Skeletal muscle satellite cell (primary cell): ENCODE results near the gene CD9.

ENCODE experiments used
- H3K27me3 ChIP-seq: 2 replicates; pipeline ENCODE4 v1.7.0; 2013; ENCODE audit warnings: low read length; ENCODE audit not compliant: control insufficient read depth, insufficient read depth
- H3K36me3 ChIP-seq: 2 replicates; pipeline ENCODE4 v1.7.0; 2013; ENCODE audit warnings: mild to moderate bottlenecking, control low read depth, low read length; ENCODE audit not compliant: insufficient read depth
- H3K4me1 ChIP-seq: 2 replicates; pipeline ENCODE4 v1.7.0; 2013; ENCODE audit warnings: low read length; ENCODE audit not compliant: control insufficient read depth, insufficient read depth
- H3K4me2 ChIP-seq: 2 replicates; pipeline ENCODE4 v1.7.0; 2013; ENCODE audit warnings: mild to moderate bottlenecking, low read length
- H3K4me3 ChIP-seq: 2 replicates; pipeline ENCODE4 v1.7.0; 2013; ENCODE audit warnings: low read length
- H3K9ac ChIP-seq: 2 replicates; pipeline ENCODE4 v1.7.0; 2013; ENCODE audit warnings: mild to moderate bottlenecking, low read depth, low read length, moderate library complexity
- H3K9me3 ChIP-seq: replicated peaks from 2 replicates; pipeline ENCODE4 v1.7.0; 2013; ENCODE audit warnings: mild to moderate bottlenecking, control low read depth, low read length

The CD9 gene

DNA sequence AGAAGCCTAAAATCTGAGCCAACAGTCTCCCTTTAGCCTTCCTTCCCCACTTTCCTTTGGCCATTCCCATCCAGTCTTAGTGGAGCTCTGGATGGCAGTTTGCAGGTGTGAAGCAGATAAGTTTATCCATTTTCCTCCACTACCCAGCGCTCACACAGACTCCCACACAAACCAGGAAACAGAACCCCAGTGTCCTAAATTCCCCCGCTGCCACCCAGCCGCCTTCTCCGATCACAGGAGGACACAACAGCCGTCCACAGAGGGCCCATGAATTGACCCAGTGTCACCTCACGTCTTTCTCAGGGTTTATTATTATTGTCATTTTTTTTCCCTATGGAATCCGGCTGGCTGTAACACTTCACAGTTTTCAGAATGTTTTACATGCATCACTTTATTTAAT lies 16.4 kb downstream of the CD9 start:
- Histone ChIP-seq H3K9me3 (no peaks in the 10 kb centered on the region), H3K4me2 (peak overlapping the region; percentile 61), H3K4me3 (peak overlapping the region; percentile 6), H3K4me1 (peaks cover 58% of the 10 kb centered on the region), H3K27me3 (no peaks in the 10 kb centered on the region), H3K36me3 (no peaks in the 10 kb centered on the region), H3K9ac (peak overlapping the region; percentile 79)

DNA sequence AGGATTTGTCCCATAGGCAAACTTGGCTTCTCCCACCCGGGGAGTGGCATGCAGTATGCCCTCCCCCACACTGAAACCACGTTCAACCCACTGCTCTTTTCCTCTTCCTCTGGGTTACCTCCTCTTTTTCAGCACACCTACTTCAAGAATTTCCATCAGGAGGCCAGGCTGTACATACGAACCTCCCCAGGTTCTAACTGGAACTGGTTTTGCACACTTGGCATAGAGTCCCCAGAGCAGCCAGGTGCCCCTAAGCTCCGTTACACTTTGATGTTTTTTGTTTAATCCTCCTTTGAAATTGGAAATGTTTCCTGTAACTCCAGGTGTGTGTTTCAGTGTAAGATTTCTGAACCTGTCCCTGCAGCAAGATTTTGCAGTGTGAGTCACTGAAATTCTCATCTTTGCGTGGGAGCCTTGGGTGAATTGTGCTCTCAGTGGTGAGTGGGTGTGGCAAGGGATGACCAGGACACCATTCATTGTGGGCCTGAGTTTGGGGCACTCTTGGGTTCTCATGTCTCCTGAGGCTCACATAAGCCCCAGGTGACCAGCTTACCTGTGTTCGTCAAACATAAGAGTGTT lies 18.2 kb downstream of the CD9 start:
- Histone ChIP-seq H3K36me3 (no peaks in the 10 kb centered on the region), H3K4me1 (peaks cover 58% of the 10 kb centered on the region), H3K4me2 (no peak overlapping the region), H3K9ac (no peak overlapping the region), H3K4me3 (no peak overlapping the region), H3K9me3 (no peaks in the 10 kb centered on the region), H3K27me3 (no peaks in the 10 kb centered on the region)

DNA sequence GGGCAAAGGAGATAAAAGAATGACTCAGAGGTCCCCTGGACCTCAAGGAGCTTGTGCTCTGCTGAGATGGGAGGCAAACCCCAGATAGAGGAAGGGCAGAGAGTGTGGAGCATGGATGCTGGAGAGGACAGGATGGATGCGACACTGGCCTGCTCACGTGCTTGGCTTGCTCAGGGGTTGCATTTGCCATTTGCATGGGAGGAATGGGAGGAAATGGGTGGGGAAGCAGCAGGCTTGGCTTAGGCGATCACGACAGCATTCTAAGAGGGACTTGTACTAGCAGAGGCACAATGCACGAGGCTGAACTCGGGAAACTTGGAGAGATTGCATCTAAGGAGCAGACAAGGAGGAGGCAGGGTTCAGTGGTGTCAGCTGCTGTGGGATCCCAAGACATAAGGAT lies 19.8 kb downstream of the CD9 start:
- no peaks in the 10 kb centered on the region for H3K9me3 ChIP-seq
- H3K4me2 ChIP-seq, result no peak overlapping the region
- H3K9ac ChIP-seq, result no peak overlapping the region
- peaks cover 55% of the 10 kb centered on the region for H3K4me1 ChIP-seq
- no peaks in the 10 kb centered on the region for H3K27me3 ChIP-seq
- no peaks in the 10 kb centered on the region for H3K36me3 ChIP-seq
- no peak overlapping the region for H3K4me3 ChIP-seq

DNA sequence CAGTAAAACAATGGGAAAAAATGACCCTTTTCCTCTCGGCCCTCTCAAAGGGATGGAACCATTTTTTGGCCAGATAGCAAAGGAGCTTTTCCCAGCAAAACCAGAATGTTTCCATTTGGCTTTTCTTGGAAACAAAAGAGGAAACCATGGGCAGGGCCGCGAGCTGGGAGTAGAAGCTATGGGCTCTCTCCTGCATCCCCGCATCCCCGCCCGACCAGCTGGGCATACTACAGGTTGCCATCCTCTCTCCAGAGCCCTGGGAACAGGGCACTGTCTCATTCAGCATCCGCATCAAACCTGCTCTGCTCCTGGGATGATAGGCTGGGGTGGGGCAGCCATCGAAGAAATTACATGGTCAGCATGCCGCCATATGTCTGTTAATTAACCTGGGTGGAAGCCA lies 20.9 kb downstream of the CD9 start:
- Histone ChIP-seq H3K4me1 (peaks cover 56% of the 10 kb centered on the region), H3K27me3 (no peaks in the 10 kb centered on the region), H3K36me3 (no peaks in the 10 kb centered on the region), H3K9me3 (no peaks in the 10 kb centered on the region), H3K4me3 (no peak overlapping the region), H3K9ac (no peak overlapping the region), H3K4me2 (no peak overlapping the region)

DNA sequence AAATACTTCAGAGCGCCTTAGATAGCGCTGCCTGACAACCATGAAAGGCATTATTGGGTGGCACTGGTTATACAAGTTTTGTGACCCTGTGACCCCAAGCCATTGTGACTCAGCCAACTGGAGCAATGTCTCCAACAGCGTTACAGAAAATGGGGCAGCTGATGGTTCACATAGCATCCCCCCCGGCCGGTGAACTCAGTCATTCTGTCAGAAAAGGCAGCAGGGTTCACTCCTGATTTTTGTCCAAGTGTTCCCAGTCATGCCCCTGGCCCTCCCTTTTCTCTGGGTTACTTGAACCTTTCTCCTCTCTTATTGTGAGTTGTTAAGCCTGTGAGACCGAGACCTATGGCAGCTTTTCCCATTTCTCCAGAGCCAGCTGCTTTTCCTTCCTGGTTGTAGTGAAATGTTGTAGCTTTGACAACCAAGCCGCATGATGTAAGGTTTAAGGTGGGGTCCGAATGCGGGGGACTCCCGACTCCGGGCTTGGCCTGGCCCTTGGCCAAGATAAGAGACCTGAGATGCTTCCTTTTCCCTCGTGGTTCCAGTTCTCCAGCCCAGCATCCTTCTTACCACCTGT lies 22.0 kb downstream of the CD9 start:
- Histone ChIP-seq H3K36me3 (no peaks in the 10 kb centered on the region), H3K9me3 (no peaks in the 10 kb centered on the region), H3K9ac (no peak overlapping the region), H3K4me1 (peaks cover 54% of the 10 kb centered on the region), H3K4me2 (peak overlapping the region; percentile 22), H3K27me3 (no peaks in the 10 kb centered on the region), H3K4me3 (no peak overlapping the region)

DNA sequence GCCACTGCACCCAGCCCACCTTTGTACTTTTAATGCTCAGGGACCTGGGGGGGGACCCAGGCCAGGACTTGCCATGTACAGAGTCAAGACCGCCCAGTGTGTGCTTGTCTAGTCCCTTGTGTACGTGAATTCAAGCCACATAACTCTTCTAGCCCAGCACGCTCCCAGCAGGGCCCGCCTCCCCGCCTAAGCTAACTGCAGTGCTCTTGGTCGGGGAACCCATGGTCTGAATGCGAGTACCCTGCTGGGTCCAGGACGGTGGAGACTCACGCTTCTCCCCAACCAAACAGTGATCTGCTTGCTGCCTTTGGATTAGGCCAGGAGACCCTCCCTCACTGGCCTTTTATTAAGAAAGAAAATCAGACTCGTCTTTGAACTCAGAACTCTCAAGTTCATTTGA lies 23.3 kb downstream of the CD9 start:
- Histone ChIP-seq H3K36me3 (peaks cover 7% of the 10 kb centered on the region), H3K27me3 (no peaks in the 10 kb centered on the region), H3K9me3 (no peaks in the 10 kb centered on the region), H3K4me2 (no peak overlapping the region), H3K4me1 (peaks cover 50% of the 10 kb centered on the region), H3K9ac (no peak overlapping the region), H3K4me3 (no peak overlapping the region)

DNA sequence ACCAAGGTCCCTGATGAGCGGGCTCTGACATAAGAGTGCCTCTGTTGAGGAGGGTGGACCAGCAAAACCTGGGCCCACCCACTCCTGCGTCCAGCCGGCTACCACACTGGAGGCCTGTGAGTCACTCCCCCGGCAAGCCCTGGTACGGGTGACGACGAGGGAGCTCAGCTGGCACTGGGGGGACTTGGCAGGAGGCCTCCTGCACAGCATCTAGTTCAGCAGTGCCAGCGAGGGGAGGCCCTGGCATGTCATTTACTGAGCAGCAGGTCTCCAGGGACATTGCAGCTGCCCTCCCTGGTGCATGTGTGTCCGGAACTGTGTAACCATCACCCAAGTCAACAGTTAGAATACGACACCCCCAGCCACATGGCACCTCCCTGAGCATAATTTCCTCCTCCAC lies 24.4 kb downstream of the CD9 start:
- H3K4me1 ChIP-seq, result peaks cover 57% of the 10 kb centered on the region
- H3K27me3 ChIP-seq, result no peaks in the 10 kb centered on the region
- peak overlapping the region; percentile 48 for H3K9ac ChIP-seq
- H3K36me3 ChIP-seq, result peaks cover 7% of the 10 kb centered on the region
- no peaks in the 10 kb centered on the region for H3K9me3 ChIP-seq
- H3K4me3 ChIP-seq, result no peak overlapping the region
- H3K4me2 ChIP-seq, result peak overlapping the region; percentile 21

DNA sequence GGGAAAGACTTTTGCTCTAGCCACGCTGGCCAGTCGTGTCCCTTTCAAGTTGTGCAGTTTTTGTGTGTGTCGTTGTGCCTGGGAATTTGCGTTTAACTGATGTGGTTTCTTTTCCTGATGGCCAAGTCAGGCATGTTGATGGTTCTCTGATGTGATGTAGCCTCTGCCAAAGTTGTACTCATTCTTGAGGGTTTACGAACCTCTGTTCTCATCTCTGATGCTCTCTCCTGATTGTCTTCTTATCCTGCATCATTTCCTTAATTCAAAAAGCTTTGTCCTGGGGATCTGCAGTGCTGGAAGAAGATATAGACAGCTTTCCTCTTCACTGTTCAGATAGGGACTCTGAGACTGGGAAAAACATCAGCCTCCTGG lies 25.4 kb downstream of the CD9 start:
- H3K4me3 ChIP-seq, result no peak overlapping the region
- H3K4me1 ChIP-seq, result peaks cover 66% of the 10 kb centered on the region
- no peaks in the 10 kb centered on the region for H3K9me3 ChIP-seq
- H3K9ac ChIP-seq, result peak overlapping the region; percentile 60
- H3K27me3 ChIP-seq, result no peaks in the 10 kb centered on the region
- H3K36me3 ChIP-seq, result peaks cover 7% of the 10 kb centered on the region
- H3K4me2 ChIP-seq, result no peak overlapping the region

DNA sequence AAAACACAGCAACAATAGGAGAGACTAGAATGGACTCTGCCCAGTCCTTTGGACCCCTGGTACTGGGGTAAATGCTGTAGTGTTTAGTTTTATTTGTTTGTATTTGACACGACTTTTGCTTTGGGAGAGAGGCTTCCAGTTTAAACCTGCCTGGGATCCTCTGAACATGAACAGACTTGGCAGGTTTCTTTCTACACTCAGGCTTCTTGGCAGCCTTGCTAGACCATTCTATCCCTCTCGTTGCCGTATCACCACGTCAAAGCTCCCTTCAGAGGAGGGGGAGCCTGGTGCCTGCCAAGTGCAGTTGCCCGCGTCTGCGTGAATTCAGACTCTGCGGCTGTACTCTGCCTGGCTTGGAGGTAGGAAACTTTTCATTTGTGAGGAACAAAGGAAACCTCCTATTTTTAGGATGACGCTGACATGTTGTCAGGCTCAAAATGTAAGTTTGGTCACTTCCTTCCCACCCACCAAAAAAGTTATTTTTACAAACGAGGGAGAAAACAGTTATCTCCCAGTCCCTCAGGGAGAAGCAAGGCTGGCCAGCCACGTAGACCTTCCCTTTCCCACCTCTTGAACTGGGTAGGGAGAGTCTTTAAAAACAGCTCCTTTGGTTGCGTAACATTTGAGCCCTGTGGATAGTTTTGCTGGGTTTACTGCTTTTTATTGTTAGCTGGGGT lies 25.9 kb downstream of the CD9 start:
- Histone ChIP-seq H3K9me3 (no peaks in the 10 kb centered on the region), H3K27me3 (no peaks in the 10 kb centered on the region), H3K4me2 (peak overlapping the region; percentile 49), H3K4me1 (peaks cover 68% of the 10 kb centered on the region), H3K9ac (peak overlapping the region; percentile 60), H3K4me3 (peak overlapping the region; percentile 15), H3K36me3 (peaks cover 7% of the 10 kb centered on the region)

DNA sequence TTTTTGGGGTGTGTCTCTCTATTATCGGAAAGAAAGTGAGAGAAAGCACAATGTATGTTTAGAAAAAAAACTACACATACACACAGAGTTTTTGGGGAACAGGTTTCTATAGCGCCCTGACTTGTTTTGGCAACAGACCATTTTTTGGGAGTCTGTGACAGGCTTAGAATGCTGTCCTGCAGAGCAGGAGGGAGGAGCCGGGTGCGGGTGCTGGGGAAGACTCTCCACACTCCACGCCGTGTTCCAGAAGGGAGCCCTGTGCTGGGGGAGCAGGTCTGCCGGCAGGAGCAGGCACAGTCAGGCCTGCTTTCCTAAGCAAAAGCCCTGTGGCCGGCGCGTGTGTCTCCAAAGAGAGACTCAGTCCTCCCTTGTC lies 26.5 kb downstream of the CD9 start:
- Histone ChIP-seq H3K36me3 (peaks cover 7% of the 10 kb centered on the region), H3K4me2 (peak overlapping the region; percentile 49), H3K27me3 (no peaks in the 10 kb centered on the region), H3K4me1 (peaks cover 73% of the 10 kb centered on the region), H3K4me3 (peak overlapping the region; percentile 15), H3K9me3 (no peaks in the 10 kb centered on the region), H3K9ac (peak overlapping the region; percentile 60)

DNA sequence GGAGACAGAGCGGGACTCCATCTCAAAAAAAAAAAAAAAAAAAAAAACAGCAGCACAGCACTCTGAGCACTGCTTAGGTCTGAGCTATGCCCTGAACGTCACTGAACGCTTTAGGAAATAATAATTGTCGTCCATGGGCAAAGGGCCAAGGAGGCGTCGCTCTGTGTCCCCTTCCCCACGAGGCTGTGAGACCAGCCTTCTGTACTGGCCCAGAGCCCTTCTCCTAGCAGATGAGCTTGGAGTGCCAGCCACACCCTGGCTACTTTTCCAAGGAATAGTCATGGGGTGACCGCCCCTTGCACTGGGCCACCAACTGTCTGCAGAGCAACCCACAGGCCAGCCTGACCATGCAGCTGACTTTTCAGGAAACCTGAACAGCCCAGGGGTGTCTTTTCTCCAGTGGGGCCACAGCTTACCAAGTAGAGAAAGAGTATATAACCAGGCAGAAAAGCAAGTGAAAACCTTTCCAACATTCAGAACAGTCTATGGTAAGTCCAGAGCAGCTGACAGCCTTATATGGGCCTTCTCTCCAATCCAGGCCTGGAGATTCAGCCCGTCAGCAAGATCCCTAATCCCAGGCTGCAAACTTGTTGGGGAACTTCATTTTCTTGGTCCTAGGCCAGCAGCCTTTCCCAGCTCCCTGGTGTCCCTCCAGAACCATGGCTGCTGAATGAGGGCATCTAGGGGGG lies 28.5 kb downstream of the CD9 start:
- Histone ChIP-seq H3K9ac (peak overlapping the region; percentile 76), H3K36me3 (peaks cover 13% of the 10 kb centered on the region), H3K4me1 (peaks cover 82% of the 10 kb centered on the region)

More for the DNA sequence above, 28.5 kb downstream of the CD9 start:
- no peaks in the 10 kb centered on the region for H3K9me3 ChIP-seq
- H3K4me2 ChIP-seq, result no peak overlapping the region
- H3K27me3 ChIP-seq, result no peaks in the 10 kb centered on the region
- no peak overlapping the region for H3K4me3 ChIP-seq
